HG03280 (cell line): ENCODE results near the gene GFER.

Experiments
- ATAC-seq: cut with Tn5 transposase; IDR thresholded peaks from one replicate; pipeline ENCODE4 v1.9.1; 2021; ENCODE audit warnings: mild to moderate bottlenecking, moderate library complexity; ENCODE audit not compliant: unreplicated experiment

Gene GFER

DNA sequence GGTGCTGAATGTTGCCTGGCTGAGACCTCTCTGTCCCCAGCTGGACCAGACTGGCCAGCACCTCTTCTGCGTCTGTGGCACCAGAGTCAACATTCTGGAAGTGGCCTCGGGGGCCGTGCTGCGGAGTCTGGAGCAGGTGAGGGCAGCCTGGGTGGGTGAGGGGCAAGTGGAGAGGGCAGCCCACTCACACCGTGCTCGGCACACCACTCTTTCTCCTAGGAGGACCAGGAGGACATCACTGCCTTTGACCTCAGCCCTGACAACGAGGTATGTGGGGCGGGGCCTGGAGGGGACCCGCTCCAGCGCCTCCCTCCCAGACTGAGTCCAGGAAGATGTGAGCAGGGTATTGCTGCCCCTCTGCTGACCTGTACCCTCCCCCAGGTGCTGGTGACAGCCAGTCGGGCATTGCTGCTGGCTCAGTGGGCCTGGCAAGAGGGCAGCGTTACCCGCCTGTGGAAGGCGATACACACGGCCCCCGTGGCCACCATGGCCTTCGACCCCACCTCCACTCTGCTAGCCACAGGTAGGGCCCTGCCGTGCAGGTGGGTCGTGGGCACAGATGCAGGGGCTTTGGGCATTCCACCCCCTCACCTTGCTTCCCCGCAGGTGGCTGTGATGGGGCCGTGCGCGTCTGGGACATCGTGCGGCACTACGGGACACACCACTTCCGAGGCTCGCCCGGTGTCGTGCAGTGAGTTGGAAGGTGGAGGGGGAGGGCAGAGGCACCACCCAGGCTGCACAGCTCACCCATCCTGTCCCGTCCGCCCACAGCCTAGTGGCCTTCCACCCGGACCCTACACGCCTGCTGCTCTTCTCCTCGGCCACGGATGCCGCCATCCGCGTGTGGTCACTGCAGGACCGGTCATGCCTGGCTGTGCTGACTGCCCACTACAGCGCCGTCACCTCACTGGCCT, 9.6 kb upstream of the GFER start:
- no peak for ATAC-seq

DNA sequence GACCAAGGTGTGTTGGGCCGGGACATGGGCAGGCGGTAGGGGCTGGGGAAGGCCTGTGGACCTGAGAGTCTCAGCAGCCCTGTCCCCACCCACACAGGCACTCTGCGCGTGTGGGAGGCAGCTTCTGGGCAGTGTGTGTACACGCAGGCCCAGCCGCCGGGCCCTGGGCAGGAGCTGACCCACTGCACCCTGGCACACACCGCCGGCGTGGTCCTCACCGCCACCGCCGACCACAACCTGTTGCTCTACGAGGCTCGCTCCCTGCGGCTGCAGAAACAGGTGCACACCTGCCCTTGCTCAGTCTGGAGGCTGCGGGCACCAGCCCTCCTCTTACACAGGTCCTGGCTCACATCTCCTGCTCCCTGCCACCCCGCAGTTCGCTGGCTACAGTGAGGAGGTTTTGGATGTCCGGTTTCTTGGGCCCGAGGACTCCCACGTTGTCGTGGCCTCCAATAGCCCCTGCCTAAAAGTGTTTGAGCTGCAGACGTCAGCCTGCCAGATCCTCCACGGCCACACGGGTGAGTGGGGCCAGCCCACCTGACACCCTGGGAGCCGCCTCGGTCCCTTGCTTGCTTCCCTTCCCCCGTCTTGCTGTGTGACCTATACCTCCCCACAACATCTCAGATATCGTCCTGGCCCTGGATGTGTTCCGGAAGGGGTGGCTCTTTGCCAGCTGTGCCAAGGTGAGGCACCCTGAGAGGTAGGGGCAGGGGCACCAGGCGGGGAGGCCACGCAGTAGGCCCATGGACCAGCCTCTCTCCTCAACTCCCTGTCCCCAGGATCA, 8.4 kb upstream of the GFER start:
- no peak for ATAC-seq

DNA sequence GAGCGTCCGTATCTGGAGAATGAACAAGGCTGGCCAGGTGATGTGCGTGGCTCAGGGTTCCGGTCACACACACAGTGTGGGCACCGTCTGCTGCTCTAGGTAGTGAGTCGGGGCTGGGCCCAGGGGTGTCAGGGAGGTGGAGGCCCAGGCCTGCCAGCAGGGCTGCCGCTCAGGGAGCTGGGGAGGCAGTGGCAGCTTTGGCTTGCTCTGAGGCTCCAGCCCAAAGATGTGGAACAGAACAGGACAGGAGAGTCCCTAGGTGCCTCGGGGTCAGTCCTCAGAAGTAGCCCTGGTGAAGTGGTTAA, 7.8 kb upstream of the GFER start:
- no peak for ATAC-seq

DNA sequence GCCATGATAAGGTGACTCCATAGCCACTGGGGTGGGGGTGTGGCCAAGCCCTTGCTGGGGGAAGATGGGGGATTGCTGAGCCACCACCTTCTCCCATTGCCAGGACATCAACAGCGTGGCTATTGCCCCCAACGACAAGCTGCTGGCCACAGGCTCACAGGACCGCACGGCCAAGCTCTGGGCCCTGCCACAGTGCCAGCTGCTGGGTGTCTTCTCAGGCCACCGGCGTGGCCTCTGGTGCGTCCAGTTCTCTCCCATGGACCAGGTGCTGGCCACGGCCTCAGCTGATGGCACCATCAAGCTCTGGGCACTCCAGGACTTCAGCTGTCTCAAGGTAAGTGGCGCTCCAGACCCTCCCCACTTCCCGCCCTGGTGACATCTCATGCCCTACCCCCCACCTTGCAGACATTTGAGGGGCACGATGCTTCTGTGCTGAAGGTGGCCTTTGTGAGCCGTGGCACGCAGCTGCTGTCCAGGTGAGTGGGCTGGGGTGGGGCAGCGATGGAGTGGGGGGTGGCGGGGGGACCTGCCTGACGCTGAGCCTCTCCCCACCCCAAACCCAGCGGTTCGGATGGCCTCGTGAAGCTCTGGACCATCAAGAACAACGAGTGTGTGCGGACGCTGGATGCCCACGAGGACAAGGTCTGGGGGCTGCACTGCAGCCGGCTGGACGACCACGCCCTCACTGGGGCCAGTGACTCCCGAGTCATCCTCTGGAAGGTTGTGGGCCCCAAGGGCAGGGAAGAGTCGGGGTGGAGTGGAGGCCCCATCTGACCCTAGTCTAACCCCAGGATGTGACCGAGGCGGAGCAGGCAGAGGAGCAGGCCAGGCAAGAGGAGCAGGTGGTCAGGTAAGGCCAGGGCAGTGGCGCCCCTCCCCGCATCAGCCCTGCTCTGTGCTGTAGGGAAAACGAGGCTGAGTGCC, 6.8 kb upstream of the GFER start:
- no peak for ATAC-seq

- no peak for ATAC-seq
Measured at GRCh38 chr16:1977875-1978268, 6.1 kb upstream of the GFER start.

- no peak for ATAC-seq
Measured at GRCh38 chr16:1978476-1979120, 5.4 kb upstream of the GFER start.

DNA sequence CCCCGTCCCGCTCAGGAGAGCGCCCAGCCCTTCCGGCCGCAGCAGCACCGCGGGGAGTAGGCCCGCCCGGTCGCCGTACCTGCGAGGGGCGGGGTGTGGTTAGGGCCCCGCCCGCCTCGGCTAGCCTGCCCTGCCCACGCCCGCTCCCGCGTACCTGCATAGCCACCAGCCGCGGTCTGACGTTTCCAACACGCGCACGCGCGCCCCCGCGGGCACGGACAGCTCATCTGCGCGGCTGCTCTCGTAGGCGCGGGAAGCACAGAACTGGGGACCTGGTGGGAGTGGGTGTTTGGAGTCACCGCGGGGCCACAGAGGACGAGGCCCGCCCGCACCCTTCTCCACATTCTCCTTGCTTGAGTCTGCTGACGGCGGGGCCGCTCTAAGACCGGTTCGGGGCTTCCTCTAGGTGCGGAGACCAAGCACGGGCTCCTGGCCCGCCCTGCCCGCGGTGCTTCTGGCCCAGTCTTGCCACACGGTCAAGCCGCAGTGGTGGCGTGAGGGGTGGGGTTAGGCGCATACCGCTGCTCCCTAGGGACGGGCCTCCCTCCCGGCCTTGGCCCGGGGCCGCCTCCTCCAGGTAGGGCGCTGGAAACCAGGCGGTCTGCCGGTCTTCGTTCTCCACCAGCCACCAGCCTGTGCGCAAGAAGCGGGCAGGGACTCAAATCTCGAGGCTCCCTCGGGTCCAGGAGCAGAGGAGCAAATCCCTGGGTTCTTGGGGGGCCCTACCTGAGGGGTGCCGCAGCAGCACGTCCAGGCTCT, 4.5 kb upstream of the GFER start:
- no peak for ATAC-seq

DNA sequence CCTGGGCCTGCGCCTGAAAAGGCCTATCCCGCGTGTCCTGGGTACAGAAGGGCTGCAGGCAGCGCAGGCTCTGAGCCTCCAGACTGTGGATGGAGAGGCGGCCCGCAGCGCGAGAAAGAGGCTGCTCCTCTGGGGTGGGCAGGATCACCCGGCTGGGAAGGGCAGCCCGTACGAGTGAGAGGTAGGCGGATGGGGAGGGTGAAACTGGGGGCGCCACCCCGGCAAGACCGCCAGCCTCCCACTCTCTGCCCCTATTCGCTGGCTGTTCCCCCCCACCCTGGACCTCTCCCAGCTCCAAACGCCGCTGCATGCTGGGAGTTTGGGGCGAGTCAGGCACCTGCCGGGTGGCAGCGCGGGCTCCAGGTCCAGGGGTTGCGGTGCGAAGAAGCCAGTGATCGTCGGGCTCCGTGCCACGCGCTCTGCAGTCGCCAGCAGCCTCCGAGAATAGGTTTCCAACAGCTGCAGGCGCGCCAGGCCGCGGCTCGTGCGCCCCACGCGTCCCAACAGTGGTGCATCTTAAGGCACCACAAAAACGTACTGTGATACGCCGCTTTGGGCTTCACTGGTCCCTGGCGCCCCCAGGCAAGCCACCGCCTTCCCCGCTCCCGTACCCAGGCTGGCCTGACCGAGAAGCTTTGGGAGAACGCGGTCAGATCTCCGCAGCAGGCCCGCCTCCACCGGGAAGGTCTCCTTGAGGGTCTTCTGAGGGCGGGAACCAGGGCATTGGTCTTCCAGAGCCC, 3.8 kb upstream of the GFER start:
- no peak for ATAC-seq

DNA sequence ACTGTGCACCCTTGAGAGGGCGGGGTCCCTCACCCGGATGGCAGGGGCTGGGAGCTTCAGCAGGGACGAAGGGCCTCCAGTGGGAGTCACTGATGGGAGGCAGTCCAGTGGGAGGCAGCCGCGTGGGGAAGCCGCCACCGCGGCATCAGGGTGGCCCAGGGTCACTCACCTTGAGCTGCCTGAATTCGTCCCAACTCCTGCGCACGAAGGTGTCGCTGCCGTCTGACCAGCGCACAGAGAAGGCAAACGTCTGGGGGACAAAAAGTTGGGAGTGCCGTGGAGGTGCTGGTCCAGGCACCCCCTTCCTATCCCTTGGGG, 3.3 kb upstream of the GFER start:
- no peak for ATAC-seq

DNA sequence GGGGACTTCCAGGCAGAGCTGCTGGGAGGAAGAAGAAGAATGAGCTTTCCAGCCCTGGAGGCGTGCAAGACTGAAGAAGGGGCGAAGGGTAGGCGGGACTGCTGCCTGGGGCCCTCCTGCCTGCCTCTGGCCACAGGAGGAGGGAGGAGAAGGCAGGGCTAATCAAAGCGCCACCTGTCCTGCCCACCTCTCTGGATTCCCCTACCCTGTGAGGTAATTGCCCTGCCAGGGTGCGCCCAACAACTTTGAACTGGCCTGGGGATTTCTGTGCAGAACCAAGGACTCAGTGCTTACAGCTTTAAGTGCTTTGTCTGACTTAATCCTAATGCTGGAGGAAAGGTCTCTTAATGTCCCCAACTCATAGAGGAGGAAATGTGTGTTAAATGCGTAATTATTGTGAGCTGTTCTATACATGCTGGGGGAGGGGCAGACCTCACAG, 2.6 kb upstream of the GFER start, which contains the start of gene NOXO1:
Gene NOXO1, minus strand, starts transcription at position 72 of the 439 bp plus-strand sequence. CDS start 290 bp downstream, outside the sequence.
- no peak for ATAC-seq

DNA sequence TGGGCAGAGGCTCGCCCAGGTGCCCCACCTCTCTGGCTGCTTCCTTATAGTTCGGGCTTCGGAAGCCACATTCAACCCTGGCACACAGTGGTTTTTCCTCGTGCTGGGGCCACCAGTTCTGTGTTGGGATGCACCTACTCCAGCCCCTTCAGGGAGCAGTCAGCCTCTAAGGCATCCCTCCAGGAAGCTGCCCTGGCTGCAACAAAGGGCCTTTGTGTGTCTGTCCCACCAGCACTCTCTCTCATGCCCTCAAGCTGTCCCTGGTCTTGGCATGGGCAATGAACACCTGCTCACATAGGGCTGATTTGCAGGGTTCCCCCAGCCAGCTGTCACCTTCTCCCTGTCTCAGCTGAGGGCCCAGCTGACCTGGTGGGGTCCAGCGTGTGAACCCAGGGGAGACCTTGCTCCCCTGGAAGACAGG, 2.0 kb upstream of the GFER start:
- no peak for ATAC-seq

DNA sequence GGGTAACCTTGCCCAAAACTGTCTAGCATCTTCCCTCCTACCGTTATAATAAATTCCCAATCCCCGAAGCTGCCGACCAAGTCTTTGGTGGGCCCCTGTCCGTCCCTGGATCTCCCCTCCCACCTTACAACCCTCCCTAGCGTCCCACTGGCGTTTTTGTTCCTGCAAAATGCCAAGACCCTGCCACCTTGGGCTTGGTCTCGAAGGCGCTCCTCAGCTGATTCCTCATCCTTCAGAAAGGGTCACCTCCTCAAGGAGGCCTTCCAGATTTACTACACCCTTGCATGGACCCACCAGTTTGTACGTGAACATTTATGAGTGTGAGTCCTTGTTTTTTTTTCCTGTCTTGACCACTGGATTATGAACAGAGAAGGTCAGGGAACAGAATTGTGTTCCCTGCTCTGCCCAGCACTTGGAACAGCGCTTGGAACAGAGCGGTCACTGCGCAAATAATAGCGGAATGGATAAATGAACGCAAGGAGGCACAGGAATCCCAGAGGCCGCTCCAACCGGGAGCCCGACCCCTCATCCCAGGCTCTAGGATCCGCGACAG, 926 bp upstream of the GFER start:
- ATAC-seq = no peak

GRCh38 chr16:1984347-1985225, 593 bp downstream of the GFER start:
- ATAC-seq = no peak

GRCh38 chr16:1985466-1986150, 1.6 kb downstream of the GFER start:
- ATAC-seq = no peak

DNA sequence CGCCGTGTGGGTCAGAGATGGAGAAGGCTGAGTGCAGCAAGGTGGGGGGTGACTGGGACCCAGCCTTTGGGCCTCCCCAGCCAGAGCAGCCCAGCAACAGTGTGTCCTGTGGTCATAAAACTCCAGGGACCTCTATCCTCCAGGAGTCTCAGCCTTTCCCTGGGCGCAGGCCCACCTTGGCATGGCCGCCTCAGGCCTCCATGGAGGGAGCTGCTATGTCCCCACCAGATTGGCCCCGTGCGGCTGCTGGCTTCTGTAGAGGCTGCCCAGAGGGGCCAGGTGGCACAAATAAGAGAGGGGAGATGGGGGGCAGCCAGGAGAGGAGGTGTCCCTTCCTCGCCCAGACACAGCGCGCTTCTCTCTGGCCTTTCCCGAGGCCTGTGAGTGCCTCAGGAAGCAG, 3.2 kb downstream of the GFER start:
- ATAC-seq = no peak

DNA sequence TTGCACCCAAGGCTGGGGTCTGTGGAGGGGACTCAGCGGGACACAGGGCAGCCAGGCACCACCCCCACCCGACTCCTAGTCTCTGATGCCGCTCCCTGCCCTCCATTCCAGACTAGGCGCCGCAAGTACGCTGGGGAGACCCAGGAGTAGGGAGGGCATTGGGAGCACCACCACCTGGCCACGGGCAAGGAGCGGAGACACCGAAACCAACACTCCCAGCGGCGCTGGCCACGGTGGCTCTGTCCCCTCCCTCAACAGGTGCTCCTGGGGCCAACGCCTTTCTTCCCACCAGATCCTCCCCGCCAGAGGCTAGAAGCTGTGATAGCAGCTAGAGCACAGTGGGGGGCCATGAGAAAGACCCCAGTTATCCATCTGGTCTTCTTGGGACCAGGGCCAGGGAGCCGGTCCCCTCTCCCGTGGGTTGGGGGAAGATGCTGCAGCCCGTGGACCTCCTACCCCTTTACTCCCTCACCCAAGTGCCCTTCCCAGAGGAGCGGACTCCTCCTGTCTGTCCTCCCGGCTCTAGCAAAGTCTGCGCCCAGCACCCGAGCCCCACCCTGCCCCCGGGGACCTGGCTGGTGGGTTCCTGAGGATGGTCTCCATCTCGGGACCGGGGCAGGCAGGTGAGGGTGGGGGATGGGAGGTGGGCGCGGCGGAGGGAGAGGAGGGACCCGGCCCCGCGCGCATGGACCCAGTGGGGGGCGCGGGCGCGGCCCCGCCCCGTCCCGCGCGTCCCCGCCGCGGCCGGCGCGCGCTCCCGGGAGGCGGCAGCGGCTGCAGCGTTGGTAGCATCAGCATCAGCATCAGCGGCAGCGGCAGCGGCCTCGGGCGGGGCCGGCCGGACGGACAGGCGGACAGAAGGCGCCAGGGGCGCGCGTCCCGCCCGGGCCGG, 5.5 kb downstream of the GFER start, which contains the start of gene SYNGR3:
Gene SYNGR3, plus strand, starts transcription at position 762 of the 892 bp plus-strand sequence. CDS start 133 bp downstream, outside the sequence.
- no peak for ATAC-seq

DNA sequence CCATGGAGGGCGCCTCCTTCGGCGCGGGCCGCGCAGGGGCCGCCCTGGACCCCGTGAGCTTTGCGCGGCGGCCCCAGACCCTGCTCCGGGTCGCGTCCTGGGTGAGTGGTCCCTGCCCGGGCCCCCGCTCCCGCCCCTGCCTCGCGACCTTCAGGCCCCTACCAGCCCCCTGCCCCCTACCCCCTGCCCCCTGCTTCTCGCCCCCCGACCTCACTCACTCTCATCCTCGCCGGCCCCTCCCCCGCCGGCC, 6.0 kb downstream of the GFER start:
- ATAC-seq = no peak
